NT2/D1 (cell line): Measurements from ENCODE around the gene TXNDC5.

Source experiments
- SUZ12 ChIP-seq: IDR thresholded peaks from 2 replicates; pipeline ENCODE4 v1.6.1; 2011; ENCODE audit not compliant: insufficient read length, insufficient read depth; ENCODE audit errors: extremely low read depth
- YY1 ChIP-seq: IDR thresholded peaks from 2 replicates; pipeline ENCODE4 v1.6.1; 2011; ENCODE audit not compliant: insufficient read length, insufficient read depth

DNA sequence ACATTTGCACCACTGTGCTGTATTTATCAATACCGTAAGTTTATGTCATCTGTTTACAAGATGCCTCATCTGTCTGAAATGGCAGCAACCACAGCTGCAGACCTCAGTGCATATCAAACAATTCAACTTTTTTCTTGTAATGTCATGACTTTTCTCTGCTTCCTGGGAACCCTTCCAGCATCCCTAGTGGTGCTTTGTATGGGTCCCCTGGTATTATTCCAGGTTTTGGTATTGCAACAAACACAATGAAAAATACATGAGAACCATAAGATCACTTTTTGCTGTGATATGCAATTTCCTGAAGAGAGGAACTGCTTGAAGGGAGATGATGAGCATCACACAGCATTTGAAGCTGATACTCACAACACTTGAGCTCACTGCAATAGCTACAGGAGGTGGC is 12.0 kb upstream of the TXNDC5 start:
- TF ChIP-seq YY1, result no peak
- no peak for TF ChIP-seq SUZ12
